HG02610 (cell line): Measurements from ENCODE around the gene PLA2G2C.

Experiments used
- ATAC-seq: cut with Tn5 transposase; IDR thresholded peaks from one replicate; pipeline ENCODE4 v1.9.1; 2021; ENCODE audit warnings: mild to moderate bottlenecking, moderate library complexity; ENCODE audit not compliant: unreplicated experiment

The PLA2G2C gene

DNA sequence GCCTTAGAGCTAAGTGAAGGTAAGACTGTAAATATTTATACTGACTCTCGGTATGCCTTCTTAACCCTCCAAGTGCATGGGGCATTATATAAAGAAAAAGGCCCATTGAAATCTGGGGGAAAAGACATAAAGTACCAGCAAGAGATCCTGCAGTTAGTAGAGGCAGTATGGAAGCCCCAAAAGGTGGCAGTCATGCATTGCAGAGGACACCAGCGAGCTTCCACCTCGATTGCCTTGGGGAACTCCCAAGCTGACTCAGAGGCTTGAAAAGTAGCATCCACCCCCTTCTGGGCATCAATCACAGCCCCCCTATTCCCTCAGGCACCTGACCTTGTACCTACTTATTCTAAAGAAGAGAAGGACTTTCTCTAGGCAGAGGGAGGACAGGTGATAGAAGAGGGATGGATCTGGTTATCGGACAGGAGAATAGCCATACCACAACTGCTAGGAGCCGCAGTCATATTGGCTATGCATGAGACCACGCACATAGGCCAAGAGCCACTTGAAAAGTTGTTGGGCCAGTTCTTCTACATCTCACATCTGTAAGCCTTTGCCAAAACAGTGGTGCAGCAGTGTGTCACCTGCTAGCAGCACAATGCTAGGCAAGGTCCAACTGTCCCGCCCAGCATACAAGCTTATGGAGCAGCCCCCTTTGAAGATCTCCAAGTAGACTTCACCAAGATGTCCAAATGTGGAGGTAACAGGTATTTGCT is 27.8 kb downstream of the PLA2G2C start:
- no peak for ATAC-seq

- ATAC-seq = no peak
Measured at GRCh38 chr1:20154301-20154831, 32.0 kb downstream of the PLA2G2C start.

GRCh38 chr1:20153000-20153418 is 33.3 kb downstream of the PLA2G2C start:
- no peak for ATAC-seq

- no peak for ATAC-seq
Measured at GRCh38 chr1:20152599-20152930, 33.8 kb downstream of the PLA2G2C start.

- ATAC-seq = no peak
Measured at GRCh38 chr1:20151906-20152598, 34.3 kb downstream of the PLA2G2C start.

- ATAC-seq = no peak
Measured at GRCh38 chr1:20150969-20151368, 35.3 kb downstream of the PLA2G2C start.

DNA sequence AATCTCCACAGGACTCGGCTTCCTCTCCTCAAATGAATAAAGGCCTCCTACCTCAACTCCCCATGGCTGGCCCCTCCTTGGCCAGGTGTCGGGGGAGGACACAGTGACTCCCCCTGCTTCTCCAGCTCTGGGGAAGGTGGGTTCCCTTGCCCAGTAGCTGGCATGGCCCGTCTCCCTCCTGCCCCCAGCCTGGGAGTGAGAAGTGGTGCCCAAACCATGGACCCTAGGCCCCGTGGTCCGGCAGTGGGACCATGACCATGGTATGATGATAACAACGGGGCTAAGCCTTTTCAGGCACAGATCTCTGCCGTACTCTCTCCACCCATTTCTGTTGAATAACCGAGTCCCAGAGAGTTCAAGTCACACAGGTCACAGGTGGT is 36.0 kb downstream of the PLA2G2C start:
- ATAC-seq = no peak

- ATAC-seq = no peak
Measured at GRCh38 chr1:20149601-20150325, 36.6 kb downstream of the PLA2G2C start.

DNA sequence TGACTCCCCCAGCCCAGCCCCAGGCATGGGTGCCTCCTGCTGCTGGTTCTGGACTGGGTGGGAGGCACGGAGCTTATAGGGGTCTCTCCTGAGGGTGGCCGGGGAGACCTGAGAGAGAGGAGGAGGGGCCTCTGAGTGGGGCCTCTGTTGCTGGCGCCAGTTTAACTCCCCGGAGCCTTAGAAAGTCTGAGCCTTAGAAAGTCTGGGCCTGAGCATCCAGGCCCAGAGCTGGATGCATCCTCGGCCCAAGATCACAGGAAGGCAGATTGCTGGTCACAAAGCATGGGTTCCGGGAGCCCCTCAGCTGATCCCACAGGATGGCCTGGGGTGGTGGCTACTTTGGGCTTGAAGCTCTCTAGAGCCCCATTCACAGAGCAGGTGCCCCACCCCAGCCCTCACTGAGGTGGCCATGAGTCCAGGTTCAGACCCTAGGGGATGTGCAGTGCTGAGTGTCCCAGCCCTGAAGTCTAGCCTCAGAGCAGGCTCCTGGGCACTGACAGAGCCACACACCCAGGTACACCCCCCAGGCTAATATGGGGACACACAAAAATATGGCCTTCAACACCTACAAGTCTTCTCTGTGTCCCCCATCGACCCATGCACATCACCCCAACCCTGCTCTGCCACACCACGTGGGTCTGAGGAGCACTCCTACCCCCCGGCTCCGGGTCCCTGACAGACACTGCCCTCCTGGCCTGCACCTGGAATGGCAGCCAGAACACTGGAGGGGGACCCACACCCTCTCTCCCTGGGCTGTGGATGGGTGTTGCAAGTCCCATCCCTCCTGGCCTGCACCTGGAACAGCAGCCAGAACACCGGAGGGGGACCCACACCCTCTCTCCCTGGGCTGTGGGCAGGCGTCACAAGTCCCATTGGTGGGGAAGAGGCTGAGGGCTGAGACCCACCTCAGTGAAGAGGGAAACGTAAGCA is 37.5 kb downstream of the PLA2G2C start:
- no peak for ATAC-seq

- ATAC-seq = no peak
Measured at GRCh38 chr1:20147846-20148570, 38.3 kb downstream of the PLA2G2C start.

DNA sequence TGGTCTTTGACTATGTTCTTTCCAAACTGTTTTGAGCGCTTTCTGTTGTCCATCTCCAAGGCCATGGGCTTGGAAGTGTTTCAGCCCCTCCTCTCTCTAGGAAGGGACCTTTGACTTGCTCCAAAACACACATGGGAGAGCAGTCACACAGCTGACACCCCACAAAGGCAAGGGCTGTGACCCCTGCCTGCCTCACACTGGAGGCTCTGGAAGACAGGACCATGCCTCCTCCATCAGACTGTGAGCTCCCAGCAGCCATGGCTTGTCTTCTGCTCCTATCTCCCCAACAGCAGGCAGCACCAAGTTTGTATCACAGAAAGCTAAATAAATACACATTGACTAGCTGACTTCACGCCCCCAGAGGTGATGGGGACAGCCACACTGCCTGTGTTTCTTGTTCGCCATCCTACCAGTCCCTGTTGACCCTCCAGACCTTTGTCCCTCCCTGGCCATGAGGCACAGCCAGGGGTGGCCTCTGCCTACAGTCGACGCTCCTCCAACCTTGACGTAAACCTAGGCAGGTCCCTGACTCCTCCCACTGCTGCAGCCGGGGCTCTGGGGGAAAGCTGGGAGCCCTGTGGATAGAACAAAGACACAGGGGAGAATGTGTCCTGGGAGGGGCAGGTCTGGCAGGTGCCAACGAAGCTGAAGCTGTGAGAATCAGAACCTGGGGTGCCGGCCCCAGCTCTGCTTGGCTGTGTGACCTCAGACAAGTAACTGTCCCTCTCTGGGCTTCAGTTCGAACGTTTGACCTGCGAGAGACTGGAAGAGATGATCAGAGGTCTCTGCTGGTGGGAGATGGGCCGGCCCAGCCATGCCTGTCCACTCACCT is 42.4 kb downstream of the PLA2G2C start:
- ATAC-seq = no peak

DNA sequence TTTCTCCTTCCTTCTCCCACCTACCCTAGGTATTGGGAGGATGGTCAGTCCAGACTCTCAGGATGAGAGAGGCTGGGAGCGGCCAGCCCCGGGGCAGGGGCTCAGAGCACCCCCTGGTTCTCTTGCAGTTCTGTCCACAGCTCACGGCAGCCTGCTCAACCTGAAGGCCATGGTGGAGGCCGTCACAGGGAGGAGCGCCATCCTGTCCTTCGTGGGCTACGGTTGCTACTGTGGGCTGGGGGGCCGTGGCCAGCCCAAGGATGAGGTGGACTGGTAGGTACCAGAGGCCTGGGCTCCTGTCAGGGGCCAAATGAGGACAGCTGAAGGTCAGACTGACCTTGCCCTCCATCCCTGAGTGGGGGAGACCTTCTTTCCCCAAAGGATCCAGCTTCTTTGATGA is 43.0 kb downstream of the PLA2G2C start:
- ATAC-seq = no peak

- ATAC-seq = no peak
Measured at GRCh38 chr1:20142001-20142710, 44.2 kb downstream of the PLA2G2C start.

GRCh38 chr1:20141466-20141865 is 44.9 kb downstream of the PLA2G2C start:
- no peak for ATAC-seq

- ATAC-seq = no peak
Measured at GRCh38 chr1:20141001-20141400, 45.3 kb downstream of the PLA2G2C start.

- no peak for ATAC-seq
Measured at GRCh38 chr1:20139776-20140612, 46.3 kb downstream of the PLA2G2C start.

DNA sequence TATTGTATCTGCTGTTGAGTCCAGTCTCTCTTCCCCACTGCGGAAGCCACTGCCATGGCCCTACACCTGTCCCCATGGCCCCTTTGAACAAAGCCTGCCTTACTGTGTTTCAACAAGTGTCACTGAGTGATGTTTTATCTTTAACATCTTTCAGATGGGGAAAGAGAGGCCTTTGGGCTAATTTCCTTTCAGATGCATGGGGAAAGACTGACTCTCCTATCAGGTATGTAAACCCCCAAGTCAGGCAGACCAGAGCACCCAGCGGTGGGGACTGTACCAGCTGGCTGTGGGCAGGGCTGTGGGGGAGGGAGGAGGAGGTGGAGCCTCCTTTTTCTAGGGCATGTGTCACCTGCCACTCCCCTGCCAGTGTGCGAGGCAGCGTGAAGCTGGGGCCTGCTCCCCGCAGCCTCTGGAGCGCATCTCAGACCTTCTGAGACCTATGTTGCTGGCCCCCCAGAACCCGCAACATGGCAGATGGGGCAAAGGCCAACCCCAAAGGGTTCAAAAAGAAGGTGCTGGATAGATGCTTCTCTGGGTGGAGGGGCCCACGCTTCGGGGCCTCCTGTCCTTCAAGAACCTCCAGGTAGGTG is 47.3 kb downstream of the PLA2G2C start, which contains the start of gene PLA2G2F:
TSS of gene PLA2G2F (plus strand) at position 363 of the 590 bp plus-strand sequence. CDS start at position 468, 105 bp downstream.
- ATAC-seq = no peak
